GM18868 (cell line): ENCODE results near the gene ELF5.

Source experiments
- ATAC-seq: cut with Tn5 transposase; IDR thresholded peaks from one replicate; pipeline ENCODE4 v1.9.1; 2021; ENCODE audit warnings: mild to moderate bottlenecking, moderate library complexity; ENCODE audit not compliant: unreplicated experiment

The ELF5 gene

DNA sequence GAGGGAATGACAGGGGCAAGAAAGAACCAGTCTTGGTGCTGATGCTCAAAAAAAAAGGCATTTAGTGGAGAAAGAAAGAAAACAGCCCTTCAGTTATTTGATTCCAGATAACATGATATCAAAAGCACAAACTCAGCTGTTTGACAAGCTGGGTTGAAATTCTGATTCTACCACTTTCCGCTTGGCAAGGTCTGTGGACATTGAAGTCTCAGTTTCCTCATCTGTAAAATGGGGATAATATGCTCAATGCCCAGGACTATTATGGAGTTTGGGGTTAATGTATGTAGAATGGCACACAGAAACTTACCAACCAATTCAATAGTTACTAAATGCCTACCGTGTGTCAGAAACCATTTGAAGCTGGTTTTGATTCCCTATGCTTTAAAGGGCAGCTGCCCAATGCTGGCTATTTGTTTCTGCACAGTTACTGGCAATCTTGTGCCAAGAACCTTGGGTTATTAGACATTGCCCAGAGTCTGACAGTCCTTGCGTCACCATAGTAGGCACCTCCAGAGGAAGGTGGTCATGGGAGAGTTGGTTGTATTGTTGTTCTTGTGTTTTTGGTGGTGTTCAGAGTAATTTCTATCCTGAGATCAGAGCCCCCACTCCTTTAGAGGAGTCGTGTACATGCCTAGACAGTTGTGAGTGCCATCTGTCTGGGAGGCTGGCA, 19.5 kb downstream of the ELF5 start:
- ATAC-seq = no peak

DNA sequence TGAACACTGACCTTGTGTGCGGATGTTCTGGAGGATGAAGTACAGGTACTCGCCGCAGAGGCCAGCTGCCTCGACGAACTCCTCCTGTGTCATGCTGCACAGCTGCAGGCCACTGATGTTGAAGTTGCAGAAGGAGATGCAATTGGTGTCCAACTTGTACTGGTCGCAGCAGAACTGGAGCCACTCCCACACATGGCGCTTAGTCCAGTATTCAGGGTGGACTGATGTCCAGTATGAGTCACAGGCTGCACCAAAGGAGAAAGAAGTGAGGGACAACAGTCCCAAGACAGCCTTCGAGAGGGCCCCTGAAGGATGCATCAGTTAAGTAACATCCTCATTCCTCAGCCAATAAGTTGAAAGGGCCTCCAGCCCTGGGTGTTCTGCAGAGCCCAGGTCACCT, 20.1 kb downstream of the ELF5 start:
- no peak for ATAC-seq

DNA sequence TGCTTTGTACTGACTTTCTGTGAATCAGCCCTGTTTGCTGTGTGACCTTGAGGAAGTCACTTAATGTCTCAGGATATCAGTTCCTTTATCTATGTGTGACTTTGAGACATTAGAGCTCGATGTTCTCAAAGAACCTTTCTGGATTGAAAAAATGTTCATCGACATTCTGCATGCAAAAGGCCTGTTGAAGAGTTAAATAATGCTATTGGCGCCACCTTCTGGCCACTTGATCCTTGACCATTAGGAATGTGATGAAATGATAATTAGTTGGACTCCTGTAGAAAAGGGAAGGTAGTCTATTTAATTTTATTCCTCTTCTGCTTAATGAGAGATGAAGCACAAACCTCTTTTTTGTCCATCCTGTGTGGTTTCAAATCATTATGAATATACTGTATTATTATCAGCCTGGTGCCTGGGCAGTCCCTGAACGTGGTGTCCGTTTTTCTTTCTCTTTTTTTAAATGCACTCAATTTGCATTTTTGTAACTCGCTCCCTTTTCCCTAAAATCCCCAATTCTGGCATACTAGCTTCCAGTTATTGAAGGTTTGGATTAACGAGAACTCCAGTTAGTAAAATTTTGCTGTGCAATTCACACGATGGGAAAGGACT, 20.7 kb downstream of the ELF5 start:
- no peak for ATAC-seq

DNA sequence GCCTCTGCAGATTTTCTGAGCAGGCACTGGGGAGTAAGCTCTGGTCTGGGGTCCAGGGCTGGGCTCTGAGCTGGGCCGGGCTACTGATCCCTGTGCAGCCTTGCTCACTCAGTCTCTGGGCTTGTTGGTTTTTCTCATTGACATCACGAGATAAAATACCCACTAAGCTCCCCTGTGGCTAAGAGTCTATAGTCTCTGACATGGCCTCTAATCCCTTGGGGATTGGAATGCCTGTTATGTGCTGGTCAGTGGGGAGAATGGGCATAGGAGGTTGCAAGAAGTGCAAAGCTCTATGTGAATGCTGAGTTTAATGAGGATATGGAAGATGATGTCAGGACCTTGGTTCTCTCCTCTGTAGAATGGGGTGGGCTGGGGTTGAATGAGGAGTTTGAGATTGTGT, 23.3 kb downstream of the ELF5 start:
- no peak for ATAC-seq

DNA sequence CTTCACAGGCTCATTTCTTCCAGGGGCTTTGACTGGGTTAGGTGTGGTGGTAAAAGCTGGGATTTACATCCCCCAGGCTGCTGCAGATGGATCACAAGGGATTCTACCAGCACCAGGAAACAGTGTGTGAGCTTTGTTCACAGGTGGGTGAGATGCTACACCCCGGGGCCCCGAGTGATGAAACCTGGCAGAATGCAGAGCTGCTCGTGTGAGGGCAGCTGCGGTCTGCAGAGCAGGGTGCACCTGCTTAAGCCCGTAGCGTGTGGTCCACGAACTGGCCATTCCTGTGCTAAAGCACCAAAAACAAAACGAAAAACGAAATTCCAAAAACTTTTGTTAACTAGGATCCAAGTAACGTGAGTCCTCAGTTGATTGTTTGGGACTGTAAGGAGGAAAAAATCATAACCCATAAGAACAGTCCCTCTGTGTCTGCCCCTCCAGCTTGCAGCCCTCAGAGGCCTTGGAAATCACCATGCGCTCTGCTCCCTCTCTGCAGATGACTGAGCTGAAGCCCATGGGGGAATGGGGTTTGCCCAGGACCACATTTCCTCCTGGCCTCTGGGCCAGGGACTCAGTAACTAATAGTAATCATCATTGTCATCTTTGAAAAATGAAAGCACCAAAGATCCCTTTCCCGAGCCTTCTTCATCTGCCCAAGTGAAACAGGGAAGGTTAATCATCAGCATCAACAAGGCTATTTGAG, 24.6 kb downstream of the ELF5 start:
- ATAC-seq = peak; percentile 78

DNA sequence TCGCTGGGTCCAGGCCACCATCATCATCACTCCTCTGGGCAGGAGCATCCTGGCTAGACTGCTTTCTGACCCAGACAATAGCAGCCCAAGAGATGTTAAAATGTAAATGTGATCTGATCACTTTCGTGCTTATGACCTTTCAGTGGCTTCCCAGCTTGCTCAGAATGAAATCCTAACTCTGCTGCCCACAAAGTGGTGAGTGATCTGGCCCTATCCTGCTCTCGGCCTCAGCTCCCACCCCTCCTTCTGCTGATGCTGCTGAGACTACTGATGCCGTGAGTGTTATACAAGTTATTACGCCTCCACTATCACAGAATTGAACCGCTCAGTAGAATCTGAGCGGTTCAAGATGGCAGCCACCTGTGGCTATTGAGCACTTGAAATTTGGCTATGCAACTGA, 26.2 kb downstream of the ELF5 start:
- ATAC-seq = no peak

DNA sequence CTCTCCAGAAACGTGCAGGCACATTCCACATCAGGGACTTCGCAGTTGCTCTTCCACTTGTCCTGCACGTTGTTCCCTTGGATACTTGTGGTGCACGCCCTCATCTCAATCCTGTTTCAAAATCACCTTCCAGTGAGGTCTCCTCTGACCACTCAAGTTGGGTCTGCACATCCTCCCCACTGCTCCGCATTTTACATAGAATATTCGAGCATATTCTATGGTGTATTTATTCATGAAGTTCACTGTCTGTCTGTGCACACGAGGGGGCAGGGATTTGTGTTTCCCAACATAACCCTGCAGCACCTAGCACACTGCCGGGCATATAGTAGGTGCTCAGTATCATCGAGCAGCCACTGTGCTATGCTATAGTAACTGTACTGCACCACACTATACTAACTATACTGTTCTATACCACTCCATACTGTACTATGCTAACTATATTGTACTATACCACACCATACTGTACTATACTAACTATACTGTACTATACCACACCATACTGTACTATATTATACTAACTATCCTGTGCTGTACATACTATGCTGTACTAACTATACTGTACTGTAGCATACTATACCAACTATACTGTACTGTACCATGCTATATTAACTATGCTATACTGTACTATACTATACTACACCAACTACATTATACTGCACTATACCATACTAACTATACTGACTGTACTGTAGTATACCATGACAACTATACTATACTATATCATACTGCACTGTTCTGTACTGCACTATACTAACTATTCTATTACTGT, 30.3 kb downstream of the ELF5 start:
- no peak for ATAC-seq

DNA sequence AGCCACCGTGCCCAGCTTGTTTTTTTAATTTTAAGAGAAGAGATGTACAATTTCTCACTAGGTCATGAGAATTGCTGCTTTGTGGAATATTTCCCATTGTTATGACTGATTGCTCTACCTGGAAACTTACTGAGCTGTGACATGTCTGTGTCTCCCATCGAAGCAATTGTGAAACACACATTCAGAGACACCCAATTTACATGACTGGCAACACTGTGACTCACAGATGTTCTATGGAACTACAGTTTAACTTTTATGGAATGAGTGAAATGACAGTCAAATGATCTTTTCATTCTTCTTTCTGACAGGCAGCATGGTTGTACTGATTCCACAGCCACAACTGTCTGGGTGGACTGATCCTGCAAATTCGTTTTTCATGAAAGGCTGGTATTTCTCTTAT, 32.3 kb downstream of the ELF5 start:
- ATAC-seq = no peak

DNA sequence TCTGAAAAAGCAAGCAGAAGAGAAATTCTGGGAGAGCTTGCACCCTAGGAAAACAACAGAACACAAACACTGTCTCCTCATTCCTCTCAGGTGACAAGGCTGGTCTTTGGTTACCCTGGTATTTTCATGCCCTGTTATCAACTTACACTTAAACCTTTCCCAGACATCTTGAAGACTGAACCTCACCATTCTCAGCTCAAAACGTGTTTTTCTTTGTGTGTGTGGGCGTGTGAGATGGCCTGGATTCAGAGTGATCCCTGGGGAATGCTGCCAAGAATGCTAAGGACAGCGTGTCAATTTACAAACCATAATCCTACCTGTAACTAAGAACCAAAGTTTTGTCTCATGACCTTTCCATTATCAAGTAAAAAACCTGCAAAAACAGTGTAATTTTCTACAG, 33.3 kb downstream of the ELF5 start:
- no peak for ATAC-seq

DNA sequence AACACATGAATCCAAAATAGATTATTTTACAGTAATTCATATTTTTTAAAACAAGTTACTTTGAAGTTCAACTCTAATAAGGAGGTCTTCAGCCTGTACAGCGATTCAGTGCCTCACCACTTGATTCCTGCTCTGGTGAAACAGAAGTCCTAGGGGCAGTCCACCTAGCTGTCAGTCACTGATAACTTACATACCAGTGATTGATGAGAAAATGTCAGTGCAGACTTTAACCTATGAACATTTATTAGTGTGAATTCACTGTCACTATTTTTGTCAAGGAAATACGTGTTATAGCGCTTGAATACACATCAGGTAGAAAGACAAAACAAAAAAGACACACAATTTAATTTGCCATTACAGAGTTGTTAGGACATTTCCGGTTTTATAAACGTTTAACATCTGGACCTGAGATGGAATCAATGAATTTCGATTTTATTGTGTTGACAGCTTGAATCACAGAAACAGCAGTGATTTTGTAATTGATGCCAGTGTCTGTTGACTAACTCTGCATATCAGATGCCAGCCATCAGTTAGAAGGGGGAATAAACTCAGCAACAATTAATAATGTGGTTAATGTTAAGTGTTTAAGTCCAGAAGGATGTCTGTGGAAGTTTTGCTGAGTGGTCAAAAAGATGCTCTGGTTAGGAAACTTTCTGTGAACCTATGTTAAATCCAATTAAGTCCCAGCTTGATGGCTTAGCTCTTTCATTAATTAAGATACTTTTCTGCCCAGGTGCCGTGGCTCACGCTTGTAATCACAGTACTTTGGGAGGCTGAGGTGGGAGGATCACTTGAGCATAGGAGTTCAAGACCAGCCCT, 34.5 kb downstream of the ELF5 start:
- ATAC-seq = no peak

DNA sequence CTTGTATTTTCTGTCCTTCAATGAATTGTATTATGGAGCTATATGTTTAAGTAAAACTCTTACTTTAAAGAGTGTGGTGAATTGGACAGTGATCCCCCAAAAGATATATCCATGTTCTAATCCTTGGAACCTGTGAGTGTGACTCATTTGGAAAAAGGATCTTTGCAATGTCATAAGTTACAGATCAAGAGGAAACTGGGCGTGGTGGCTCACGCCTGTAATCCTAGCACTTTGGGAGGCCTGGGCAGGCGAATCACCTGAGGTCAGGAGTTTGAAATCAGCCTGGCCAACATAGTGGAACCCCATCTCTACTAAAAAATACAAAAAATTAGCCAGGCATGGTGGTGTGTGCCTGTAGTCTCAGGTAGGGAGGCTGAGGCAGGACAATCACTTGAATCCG, 36.7 kb downstream of the ELF5 start:
- ATAC-seq = no peak

DNA sequence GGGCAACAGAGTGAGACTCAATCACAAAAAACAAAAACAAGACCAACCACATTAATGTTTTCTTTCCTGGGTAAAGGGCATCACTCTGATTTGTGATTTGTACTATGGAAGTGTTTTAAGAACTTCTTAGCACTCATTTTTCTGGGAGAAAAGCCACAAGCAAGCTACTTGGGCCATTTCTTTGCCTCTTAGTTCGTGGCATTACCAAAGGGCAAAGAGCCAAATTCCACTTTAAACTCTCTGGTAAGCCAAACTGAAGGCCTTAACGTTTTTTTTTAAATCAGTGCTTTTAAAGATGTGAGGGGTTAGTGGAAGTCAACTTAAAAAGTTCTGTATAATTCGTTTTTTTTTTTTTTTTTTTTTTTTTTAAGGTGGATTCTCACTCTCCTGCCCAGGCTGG, 37.9 kb downstream of the ELF5 start:
- ATAC-seq = no peak

DNA sequence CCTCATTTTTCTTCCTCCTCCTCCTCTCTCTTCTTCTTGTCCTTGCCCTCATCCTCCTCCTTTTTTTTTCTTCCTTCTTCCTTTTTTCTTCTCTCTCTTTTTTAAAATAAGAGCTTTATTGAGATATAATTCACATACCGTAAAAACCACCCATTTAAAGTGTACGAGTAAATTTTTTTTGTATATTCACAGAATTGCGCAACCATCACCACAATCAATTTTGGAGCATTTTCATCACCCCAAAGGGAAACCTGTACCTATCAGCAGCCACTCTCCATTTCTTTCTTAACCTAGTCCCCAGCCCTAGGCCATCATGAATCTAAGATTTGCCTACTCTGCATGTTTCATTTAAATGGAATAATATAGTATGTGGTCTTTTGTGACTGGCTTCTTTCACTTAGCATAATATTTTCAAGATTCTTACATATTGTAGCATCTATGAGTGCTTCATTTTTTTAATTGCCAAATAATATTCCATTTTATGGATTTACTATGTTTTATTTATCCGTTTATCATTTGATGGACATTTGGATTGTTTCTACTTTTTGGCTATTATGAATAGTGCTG, 39.9 kb downstream of the ELF5 start:
- ATAC-seq = no peak

DNA sequence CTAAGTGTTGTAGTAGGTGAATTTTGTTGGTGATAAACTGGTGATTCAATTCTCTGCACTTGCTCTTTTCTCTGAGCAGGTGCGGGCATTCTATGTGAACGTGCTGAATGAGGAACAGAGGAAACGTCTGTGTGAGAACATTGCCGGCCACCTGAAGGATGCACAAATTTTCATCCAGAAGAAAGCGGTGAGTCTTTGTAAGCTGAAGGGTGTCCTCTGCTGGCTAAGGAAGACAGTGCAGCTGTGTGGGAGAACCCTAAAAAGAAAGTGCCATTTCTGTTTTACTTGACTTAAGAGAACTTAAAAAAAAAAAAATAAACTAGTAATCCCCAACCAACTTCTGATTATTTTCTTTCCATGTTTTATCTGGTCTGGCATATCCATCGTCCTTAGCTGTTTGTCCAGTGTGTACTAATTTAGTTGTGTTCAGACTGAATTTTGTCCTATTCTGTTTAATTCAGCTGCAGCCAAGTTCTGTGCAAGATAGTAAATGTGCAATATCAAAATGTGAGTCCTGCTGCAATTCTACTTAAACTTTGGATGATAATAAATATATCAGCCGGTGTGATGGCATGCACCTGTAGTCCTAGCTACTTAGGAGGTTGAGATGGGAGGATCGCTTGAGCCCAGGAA, 45.3 kb downstream of the ELF5 start:
- no peak for ATAC-seq

DNA sequence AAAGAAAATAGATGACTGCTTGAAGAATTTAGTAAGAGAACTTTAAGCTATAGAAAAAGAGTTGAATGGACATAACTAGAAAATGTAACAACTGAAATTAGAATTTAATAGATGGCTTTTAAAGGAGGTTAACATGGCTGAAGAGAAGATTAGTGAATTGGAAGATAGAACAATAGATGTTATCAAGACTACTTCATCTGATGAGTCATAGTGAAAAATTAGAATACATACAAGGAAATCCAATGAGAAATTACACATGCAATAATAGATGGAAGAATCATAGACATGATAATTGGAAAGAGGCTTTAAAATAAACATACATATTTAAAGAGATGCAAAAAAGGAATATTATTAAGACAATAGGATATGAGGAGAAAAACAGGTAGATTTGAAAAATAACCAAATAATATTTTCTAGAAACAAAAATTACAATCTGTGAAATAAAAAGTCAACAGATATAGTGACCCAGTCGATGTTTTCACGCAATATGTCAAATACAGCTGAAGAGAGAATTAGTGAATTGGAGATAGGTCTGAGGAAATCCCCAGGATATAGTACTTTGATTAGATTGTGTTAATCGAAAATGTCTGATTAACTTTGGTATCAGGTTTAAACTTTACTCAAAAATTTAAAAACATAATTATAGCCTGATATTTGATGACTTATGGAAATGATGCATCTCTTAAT, 46.6 kb downstream of the ELF5 start:
- ATAC-seq = no peak

DNA sequence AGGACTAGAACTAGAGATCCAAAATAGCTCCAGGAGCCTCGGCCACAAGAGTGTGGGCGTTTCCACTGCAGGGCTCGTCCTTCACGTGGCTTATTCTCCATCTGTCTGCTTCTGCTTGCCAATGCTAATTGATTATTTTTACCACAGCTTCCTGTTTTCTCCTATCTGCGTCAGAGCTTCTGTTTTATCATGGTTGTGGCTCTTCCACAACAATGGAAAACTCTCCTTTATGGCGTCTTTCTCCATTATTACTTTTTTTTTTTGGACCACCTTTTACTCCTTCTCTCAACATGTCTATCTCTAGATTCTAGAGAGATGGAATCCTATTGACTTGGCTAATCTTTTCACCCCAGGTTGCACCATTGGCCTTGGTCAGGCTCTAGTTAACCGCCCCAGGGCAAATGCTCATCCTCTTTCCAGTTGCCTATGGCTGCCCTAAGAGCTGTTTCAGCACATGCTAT, 49.0 kb downstream of the ELF5 start:
- ATAC-seq = no peak

DNA sequence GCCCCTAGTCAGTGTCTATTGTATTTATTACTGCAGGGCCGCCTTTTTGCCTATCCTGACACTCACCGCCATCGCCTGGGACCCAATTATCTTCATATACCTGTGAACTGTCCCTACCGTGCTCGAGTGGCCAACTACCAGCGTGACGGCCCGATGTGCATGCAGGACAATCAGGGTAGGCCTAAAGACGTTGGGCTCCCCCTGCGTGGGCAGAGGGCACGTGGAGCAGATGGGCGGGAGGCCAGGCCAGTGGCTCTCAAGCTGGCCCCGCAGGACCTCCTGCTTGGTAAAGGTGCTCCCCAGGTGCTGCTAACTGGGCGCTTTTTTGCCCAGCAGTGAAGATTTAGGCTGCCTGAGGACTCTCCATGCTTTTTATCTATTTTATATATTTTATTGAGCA, 52.4 kb downstream of the ELF5 start:
- ATAC-seq = no peak

DNA sequence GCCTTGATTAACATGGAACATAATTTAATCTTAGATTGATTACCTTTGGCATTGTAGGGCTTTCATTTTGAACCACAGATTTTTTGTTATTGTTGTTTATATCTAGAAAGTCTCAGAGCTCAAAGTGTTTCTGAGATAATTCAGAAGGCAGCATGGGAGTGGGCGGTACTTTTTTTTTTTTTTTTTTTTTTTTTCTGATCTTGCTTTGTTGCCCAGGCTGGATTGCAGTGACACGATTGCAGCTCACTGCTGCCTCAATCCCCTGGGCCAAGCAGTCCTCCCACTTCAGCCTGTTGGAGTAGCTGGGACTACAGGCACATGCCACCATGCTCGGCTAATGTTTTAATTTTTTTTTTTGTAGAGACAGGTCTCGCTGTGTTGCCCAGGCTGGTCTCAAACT, 53.3 kb downstream of the ELF5 start:
- ATAC-seq = no peak

DNA sequence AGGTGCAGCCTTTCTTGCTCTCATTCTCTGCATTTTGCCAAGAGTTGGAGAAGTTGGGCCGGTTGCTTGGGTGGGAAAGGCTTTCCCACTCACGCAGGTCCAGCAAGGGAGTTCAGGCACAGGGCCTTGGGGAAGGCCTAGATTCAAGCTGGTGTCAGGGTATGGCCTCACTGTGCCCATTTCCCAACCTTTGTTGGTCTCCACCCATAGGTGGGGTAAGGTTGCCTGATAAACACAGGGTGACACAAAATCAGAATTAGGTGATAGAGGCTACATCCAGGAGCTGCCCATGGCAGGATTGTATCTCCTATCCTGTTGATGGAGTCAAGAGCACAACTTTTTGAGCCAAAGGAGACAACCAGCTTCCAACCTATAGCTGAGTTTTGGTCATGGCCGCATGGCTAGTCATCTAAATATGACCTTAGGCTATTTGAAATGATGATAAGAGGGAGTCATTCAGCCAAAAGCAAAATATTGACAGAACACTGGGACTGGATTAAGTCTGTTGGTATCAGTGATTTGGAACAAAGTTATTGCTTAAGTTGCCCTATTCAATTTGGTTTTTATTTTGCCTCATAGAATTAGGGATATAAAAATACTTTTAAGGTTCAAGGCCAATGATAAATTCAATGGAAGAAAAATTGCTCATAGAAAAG, 54.0 kb downstream of the ELF5 start:
- no peak for ATAC-seq
